Stimulated activated CD4-positive, alpha-beta T cell treated with anti-CD3 and anti-CD28 coated beads, Interleukin-1b, Interleukin-23, amount 100 ng/mL, for 4 hours (primary cell): Measurements from ENCODE around the gene SYNGR2.
A peak's percentile ranks its signal among the peaks of the same experiment; 100 is the strongest.

Experiments
- DNase-seq, 2 donors: peaks; one replicate each; pipeline ENCODE4 v3.0.0-alpha.2; 2020; ENCODE audit warnings: low read depth in 2 of 2

The SYNGR2 gene, protein sequence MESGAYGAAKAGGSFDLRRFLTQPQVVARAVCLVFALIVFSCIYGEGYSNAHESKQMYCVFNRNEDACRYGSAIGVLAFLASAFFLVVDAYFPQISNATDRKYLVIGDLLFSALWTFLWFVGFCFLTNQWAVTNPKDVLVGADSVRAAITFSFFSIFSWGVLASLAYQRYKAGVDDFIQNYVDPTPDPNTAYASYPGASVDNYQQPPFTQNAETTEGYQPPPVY

DNA sequence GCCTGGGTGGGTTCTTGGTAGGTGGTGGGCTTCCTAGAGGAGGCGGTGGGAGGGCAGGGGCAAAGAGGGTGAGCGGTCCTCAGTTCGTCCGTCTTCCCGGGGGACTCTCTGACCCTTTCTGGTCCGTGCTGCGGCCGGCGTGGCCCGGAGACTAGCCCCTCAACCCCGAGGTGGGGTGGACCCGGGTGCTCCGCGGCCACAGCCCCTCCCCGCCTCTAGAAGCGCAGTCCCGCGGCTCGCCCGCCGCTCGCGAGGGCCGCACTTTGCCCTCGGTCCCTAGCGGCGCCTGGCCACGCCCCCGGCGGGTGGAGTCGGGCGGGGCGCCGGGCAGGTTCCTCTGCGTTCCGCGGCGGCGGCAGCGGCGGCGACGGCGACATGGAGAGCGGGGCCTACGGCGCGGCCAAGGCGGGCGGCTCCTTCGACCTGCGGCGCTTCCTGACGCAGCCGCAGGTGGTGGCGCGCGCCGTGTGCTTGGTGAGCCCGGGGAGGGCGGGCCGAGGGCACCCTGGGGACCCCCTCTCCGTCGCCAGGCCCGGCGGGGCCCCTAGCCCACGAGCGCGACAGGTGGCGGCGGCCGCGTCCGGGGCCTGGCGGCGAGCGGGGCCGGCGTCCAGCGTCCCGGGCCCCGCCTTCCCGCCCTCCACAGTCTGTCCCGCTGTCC is at the start of gene SYNGR2:
SYNGR2 (plus strand) TSS at position 340 of the 661 bp plus-strand sequence; CDS start at position 376, 36 bp downstream.
- peak; percentile 76 to 89 for DNase-seq

DNA sequence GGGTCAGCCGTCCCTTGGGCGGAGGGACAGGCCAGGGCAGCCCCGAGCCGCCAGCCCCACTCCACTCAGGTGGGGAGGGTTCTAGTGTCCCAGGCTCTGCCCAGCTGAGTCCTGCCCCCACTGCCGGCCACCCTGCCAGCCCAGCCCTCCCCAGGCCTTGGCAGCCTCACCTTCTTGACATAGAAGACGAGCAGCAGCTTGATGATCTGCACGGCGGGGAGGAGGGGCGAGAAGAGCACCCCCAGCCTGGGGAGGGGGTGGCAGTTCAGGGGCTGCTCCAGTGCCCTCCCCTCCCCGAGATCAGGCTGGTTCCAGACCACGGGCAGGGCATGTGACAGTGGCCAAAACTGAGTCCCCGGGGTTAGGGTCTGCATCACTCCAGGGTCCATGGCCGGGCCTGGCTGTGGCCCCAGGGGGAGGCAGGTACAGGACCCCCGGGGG is 49.6 kb upstream of the SYNGR2 start:
- DNase-seq, result no peak

DNA sequence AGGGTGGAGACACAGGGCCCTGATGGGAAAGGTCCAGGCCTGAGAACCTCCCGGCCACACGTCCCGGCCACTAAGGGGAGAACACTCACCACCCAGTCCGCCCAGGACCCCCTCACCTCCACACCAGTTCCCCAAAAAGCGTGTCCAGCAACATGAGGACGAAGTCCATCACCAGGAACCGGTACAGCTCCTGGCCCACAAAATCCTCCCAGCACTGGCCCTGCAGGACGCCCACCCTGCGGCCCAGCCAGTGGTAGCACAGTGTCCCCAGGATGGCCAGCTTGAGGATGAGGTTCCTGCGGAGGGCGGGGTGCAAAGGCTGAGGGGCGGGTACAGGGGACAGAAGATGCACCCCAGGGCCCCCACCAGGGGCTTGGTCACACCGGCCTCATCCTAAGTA is 47.8 kb upstream of the SYNGR2 start:
- no peak for DNase-seq

DNA sequence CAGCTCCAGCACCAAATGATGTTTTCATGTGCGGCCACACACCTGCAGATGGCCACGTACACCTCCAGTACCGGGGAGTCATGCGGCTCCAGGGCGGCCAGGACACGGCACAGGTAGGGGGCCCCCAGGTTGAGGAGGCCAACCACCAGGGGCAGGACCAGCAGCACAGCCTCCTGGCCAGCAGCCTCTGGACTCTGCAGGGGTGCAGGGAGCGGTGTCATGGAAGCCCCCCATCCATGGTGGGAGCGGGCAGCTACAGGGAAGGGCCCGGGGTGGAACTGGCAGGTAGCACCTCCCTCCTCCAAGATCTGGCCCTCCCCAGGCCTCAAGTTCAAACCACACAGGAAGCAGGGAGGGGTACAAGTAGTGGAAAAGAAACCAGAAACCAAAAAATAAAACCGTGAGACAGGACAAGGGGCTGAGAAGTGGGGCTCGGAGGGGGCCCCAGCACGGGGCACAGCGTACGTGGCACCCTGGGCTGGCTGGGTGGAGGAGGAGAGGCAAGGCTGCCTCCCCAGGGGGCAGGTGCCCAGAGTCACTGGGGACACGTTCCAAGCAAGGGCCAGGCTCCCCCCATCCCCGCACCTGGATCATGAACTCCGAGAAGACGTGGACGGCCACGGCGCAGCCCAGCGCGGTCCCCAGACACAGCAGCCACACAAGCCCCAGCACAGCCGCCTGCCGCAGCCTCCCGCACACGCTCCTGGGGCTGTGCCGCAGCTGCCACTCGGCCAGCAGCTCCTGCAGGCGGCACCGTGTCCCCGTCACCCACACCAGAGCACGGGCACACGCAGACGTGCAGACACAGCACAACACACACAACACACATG is 47.2 kb upstream of the SYNGR2 start:
- DNase-seq, result peak in 1 of 2 donors; percentile 40

DNA sequence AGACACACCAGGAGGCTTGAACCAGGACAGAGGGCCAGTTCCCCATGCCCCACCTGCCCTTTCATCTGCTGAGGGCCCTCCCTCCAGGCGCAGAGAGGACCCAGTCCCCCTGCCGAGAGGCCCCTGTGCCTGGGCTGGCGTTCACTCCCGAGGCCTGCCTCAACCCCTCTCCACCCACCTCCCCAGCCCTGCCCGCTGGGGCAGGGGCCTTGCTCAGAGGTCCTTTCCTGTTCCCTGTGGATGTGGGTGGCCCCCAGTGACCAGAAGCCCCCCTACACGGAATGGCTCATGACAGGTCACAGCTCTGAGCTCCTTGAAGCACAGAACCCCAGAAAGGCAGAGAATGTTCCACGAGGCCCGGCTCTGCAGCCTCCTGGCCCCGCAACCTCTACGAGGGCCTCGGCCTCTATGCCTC is 46.6 kb upstream of the SYNGR2 start:
- no peak for DNase-seq

DNA sequence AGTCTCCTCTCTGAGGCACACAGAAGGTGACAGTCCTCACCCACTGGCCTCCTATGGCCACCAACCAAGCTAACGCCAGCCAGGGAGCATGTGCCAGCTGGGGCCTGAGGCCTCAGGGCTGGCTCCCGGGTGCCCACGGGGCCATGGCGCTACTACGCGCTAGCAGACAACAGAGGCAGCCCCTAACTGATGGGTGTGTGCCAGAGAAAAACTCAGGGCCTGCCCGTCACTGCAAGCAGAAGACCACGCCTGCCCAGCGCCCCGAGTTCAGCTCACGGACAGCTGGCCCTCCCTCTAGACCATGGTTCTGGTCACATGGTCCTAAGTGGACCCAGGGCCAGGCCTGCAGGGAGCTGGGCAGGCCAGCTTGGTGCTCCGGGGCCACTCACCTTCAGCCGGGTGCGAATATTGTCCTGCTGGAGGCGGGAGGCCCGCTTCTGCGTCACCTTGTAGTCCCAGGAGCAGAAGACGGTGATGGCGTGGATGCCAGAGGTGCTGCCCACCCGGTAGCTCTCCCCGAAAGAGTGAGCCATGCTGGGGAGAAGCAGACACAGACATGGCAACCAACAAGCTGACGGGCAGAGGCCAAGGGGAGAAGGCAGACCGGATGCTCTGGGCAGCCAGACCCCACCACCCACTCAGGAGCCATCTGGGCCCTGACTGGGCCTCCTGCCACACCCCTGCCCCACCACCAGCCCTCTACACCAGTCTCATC is 46.0 kb upstream of the SYNGR2 start:
- no peak for DNase-seq

DNA sequence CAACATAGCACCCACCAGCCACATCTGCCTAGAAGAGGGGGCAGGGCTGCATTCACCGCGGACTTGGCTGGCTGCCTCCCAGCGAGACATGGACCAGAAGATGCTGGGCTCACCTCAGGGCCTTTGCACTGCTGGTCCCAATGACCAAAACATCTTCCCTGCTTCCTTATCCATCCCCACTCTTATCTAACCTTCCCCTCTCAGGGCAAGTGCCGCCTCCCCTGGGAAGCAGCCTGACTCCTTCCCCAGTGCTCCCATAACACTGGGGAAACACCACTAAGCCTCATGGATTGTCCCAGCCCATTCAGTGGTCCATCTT is 45.5 kb upstream of the SYNGR2 start:
- DNase-seq, result no peak

DNA sequence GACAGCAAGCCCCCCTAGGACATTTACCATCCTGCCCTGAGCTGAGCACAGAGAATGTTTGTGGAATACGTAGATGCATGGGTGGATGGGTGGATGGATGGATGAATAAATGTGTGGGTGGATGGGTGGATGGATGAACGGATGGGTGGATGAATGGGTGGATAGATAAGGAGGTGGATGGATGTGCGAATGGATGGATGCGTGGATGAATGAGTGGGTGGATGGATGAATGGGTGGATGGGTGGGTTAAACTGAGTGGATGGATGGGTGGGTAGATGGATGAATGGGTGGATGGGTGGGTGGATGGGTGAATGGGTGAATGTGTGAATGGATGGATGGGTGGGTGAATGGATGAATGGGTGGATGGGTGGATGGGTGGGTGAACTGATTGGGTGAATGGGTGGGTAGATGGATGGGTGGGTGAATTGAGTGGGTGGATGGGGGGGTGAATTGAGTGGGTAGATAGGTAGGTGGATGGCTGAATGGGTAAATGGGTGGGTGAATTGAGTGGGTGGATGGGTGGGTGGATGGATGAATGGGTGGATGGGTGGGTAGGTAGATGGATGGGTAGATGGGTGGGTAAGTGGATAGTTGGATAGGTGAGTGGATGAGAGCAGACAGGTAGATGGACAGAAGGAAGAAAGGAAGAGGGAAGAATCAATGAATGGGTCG is 45.0 kb upstream of the SYNGR2 start:
- DNase-seq, result no peak

DNA sequence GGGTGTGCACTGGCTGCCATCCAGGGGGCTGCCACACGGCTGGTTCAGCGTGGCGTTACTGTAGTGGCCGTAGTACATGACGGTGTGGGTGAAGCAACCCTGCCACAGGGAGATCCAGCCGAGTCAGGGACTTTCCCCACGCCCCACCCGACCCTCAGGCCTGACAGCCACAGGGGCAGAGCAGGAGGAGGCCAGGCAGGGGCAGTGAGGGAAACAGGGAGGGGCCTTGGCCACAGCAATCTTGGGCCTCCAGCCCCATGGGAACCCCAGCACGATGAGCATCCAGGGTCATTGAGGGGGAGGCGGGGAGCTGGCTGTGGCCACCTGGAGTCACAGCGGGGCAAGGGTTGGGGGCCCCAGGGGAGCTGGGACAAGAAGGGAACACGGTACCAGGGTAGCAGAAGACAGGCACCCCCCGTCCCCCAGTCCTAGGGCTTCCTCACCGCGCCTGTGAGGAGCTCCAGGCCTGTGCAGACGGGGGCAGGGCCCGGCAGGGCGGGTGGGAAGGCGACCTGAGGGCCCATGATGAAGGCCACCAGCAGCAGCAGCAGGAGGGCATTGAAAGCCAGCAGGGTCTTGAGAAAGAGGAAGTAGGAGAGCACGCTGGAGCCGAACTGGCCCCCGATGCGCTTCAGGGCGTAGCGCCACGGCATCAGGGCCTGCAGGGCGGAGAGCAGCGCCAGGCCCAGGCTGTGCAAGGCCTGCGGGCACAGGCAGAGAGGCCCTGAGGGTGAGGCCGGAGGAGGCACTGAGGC is 44.1 kb upstream of the SYNGR2 start:
- DNase-seq, result no peak

DNA sequence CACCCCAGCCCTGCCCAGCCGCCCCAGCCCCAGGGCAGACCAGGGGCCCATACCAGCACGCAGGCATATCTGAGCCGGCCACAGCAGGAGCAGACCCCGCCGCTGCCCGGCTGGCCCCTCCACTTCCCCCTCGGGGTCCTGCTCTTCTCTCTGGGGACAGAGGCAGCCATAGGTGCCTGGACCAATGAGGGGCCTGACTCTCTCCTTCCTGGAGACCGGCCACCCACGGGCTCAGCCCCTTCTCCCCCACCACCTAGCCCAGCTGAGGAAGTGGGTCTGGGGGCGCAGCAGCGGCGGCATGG is 43.6 kb upstream of the SYNGR2 start:
- DNase-seq, result no peak

DNA sequence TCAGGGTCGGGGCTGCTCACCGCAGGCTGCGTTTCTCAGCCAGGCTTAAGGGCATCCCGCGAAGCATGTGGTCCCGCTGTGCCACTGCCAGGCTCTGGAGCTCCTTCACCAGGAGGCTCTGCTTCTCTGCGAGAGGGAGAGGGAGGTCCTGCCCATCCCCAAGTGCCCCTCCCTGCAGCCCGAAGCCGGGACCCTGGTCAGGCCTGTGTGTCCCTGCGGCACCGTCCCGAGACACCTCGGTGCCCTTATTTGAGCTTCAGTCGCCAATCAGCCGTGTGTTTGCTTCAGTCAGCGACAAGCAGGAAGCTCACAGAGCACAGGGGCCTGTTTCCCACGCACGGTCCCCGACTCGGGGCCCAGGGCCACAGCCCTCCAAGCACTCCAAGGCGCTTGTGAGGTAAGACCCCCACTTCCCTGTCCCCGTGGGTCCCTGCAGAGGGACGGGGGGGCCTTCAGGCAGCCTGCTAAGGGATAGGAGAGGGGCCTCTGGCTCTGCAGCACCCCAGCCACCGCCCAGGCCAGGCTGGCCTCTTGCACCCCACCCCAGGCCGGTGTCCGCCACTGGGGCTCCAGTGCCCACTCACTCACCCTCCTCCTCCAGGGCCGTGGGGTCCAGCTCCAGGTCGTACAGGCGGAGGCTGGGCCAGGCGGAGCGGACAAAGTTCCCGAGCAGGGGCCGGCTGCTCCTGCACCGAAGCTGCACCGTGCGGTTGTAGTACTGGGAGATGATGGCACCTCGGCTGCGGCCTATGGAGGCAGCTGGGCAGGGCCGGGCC is 43.1 kb upstream of the SYNGR2 start:
- DNase-seq, result peak in 1 of 2 donors; percentile 39

DNA sequence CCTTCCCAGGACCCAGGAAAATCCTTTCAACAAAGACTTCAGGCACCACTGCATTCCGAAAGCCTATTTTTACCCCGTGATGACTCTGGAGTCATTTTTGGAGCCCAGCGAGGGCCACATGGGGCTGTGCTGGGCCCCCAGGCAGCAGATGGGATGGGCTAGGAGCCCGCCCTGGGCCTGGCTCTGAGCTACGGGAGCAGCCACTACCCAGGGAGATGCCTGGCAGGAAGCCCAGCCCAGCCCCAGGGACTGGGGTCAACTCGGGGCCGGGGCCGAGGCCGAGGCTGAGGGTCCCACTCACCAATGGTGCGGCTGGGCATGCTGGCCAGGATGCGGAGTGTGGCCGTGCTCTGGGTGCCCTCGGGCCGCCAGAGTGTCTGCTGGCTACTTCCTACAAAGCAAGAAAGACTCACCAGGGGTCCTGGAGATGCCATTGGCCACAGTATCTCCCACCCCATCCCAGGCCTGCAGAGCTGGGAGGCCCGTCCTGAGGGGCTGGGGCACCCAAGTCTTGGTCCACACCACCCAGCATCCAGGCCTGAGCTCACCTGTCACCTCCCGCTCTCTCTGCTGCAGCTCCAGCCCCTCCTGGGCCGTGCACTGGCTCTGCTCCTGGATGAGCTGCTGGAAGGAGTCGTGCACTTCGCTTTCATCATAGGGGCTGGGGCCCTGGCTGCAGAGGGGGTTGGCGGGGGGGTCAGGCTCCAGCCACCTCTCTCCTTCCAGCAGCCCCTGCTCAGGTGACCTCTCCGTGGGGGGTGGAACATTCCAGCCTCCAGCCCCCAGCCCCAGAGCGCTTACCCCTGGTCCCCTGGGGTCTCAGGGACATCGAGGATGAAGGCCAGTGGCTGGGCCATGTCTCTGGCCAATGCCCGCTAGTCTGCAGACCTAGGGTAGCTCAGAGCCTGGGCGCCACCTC is 42.1 kb upstream of the SYNGR2 start:
- no peak for DNase-seq

DNA sequence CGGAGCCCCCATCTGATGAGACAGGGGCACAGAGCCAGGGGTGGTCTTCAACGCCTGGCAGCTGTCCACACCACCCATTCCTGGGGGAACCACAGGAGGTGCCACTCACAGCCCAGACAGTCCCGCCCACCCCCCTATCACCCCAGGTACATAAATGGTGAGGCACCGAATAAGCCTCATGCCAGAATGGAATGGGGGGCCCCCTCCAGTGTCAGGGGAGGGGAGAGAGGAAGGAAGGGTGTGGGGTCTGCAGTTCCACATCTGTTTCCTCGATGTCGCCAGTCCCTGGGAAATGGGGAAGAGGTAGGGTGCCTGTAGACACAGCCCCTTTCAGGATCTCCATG is 41.5 kb upstream of the SYNGR2 start:
- no peak for DNase-seq

DNA sequence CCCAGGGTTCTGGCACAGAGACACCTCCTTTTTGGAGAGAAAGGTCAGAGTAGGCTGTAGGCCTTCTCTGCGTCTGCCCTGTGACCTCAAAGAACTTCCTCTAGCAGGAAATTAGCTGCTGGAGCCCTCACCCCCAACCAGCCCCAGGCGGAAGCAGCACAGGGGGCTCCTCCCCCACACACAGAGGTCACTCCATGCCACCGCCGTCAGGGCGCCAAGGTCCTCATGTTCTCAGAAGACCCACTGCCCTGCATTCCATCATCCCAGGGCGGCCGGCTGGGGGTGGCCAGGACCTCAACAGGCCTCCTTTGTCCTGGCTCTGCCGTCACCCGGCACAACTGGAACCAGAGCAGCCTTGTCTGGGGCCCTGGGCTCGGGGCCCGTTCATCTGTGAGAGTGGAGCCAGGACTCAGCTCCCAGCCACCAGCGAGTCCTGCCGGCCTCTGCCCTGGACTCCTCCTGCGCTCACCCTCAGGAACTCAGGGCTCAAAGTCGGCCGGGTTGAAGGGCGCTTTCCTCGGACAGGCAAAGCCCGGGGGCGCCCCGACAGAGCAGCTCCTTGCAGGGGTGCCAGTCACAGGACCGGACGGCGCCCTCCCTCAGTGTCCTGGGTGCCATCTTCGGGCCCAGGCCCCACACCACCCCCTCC is 41.0 kb upstream of the SYNGR2 start:
- DNase-seq, result peak in 1 of 2 donors; percentile 47

DNA sequence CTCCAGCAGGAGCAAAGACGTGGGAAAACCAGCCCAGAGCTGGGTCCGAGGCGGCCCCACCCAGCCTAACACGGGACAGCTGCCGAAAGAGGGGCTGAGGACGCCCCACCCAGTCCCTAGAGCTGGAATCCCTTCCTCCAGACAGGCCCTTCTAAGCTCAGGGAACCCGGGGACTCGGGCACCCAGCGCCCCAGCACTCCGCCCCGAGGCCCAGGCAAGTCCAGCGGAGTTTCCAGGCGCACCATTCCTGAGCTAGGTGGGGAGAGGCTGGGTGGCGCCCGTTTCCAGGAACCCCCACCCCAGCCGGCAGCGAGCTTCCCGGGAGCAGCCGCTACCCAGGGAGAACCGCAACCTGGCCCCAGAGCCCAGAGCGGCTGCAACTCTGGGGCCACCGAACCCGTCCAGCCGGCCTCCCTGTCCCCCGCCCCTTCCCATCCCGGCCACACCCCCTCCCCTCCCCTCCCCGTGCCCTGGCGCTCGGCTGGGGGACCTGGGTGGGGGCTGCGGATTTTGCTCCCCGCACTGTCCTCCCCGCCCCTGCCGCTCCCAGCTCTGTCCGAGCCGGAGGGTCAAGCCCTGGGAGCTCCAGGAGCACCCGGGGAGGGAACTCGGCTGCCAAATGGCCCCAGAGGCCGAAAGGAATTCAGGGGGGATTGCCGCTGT is 40.4 kb upstream of the SYNGR2 start:
- DNase-seq, result no peak

DNA sequence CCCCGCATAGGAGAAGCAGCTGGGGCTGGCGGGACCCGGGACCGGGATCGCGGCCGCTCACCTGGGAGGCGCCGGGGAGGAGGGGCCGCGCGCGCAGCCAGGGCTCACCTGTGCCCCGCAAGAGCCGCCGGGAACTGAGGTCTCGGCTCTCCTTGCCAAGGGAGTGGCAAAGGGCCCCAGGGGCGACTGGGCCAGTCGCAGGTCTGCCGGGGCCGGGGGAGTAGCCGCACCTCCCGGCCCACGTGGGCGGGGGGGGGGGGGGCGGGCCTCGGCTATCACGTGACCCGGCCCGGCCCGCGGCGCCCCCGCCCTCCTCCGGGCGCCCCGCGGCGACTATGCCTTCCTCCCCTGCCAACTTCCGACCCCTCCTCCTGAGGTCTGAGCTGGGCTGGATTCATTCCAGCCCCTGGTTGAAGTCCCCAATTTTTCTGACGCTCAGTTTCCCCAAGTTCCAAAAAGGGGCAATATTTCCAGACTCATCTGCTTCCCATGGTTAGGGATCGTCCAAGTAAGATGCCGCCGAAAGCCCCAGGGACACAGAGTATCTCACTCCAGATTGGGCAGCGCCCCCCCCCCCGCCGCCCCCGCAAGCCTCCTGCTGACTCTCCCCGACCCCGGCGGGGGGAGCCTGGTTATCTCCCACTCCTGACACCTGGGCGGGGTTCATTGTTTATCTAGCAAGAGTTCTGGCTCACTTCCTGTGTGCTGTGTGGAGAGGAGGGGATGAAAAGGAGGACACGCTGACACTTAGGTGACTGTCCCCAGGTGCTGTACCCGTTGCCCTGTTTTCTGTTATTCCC is 39.6 kb upstream of the SYNGR2 start, which contains the start of gene TMC6:
TMC6 (minus strand) TSS at position 205 of the 800 bp plus-strand sequence. CDS start 1,923 bp downstream, outside the sequence.
- DNase-seq, result peak in 1 of 2 donors; percentile 54
